HG03108 (cell line): ENCODE data around the gene SLC23A1.
A peak's percentile ranks its signal among the peaks of the same experiment; 100 is the strongest.
"Not testable (repeated sequence)": the region's sequence is repeated elsewhere in the genome, so short reads cannot be mapped to it uniquely, and the experiment has no call there.

ENCODE experiments used
- ATAC-seq: cut with Tn5 transposase; IDR thresholded peaks from one replicate; pipeline ENCODE4 v1.9.1; 2021; ENCODE audit warnings: moderate library complexity; ENCODE audit not compliant: unreplicated experiment

Gene SLC23A1

GRCh38 chr5:139390639-139391569 lies 7.8 kb upstream of the SLC23A1 start:
- ATAC-seq = no peak

- ATAC-seq = peak; percentile 26
Measured at GRCh38 chr5:139389701-139390638, 6.9 kb upstream of the SLC23A1 start, which contains the start of gene MZB1. Gene MZB1, minus strand, starts transcription at chr5:139389913. Its CDS starts 57 bp downstream, at chr5:139389856.

- ATAC-seq = no peak
Measured at GRCh38 chr5:139388198-139388821, 5.2 kb upstream of the SLC23A1 start.

- no peak for ATAC-seq
Measured at GRCh38 chr5:139387611-139388197, 4.6 kb upstream of the SLC23A1 start.

- not testable (repeated sequence) for ATAC-seq
Measured at GRCh38 chr5:139386956-139387355, 3.9 kb upstream of the SLC23A1 start.

GRCh38 chr5:139386050-139386438 lies 2.9 kb upstream of the SLC23A1 start:
- no peak for ATAC-seq

GRCh38 chr5:139385061-139386049 lies 2.3 kb upstream of the SLC23A1 start:
- ATAC-seq = no peak

- no peak for ATAC-seq
Measured at GRCh38 chr5:139384591-139385051, 1.5 kb upstream of the SLC23A1 start.

GRCh38 chr5:139383993-139384590 lies 995 bp upstream of the SLC23A1 start:
- no peak for ATAC-seq

GRCh38 chr5:139382807-139383206 lies 290 bp downstream of the SLC23A1 start:
- ATAC-seq = no peak

- no peak for ATAC-seq
Measured at GRCh38 chr5:139381837-139382761, 998 bp downstream of the SLC23A1 start.

GRCh38 chr5:139379626-139380449 lies 3.3 kb downstream of the SLC23A1 start:
- ATAC-seq = no peak

GRCh38 chr5:139378941-139379361 lies 4.1 kb downstream of the SLC23A1 start:
- no peak for ATAC-seq

GRCh38 chr5:139378101-139378825 lies 4.8 kb downstream of the SLC23A1 start:
- no peak for ATAC-seq

GRCh38 chr5:139377226-139377625 lies 5.9 kb downstream of the SLC23A1 start:
- ATAC-seq = no peak

GRCh38 chr5:139376364-139376763 lies 6.7 kb downstream of the SLC23A1 start:
- ATAC-seq = no peak
